Measurements from ENCODE around the gene MVB12A. TPM values are rescaled to one million over a fixed set of nuclear protein-coding genes. Genes with fewer than 3 reads are reported as not detected.
A peak's percentile ranks its signal among the peaks of the same experiment; 100 is the strongest.

MVB12A gene
- total and polyA plus RNA-seq, 9 of the 15 experiments (the other 6 are each of a cell fraction or from before 2014, with no cell fraction given) = 1.2 to 46.2 (median 22.4) TPM

DNA sequence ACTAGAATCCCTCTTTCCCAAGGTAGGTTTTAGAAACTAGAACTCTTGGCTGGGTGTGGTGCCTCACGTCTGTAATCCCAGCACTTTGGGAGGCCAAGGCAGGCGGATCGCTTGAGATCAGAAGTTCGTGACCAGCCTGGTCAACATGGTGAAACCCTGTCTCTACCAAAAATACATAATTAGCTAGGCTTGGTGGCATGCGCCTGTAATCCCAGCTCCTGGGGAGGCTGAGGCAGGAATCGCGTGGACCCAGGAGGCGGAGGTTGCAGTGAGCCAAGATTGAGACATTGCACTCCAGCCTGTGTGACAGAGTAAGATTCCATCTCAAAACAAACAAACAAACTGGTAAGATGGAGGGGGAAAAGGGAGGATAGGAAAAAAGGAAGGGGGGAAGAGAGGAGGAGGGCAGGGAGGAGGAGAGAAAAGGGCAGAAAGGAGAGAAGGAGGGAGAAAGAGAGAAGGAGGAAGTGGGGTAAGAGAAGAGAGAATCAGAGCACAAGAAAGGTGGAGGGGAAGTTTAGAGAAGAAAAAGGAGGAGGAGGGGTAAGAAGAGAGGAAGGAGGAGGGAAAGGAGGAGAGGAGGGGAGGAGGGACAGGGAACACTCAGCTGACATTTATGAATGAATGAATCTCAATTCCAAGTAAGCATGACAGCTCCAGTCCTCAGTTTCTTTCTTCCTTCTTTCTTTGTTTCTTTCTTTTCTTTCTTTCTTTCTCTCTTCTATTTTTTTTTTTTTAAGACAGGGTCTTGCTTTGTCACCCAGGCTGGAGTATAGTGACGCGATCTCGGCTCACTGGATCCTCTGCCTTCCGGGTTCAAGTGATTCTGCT lies 47.8 kb downstream of the MVB12A start (continued):
- TF ChIP-seq NONO (IDR thresholded peaks at IDR 0.05; ENCODE audit: low read depth in 2 of 2, low read length in 1 of 2) = no peak
- TF ChIP-seq CTBP1 (IDR thresholded peaks at IDR 0.05; ENCODE audit: borderline replicate concordance) = 0 out of 2 replicates have a peak, but pooled peaks have one; percentile 11
- TF ChIP-seq ESRRB (CRISPR knock-in tag; IDR thresholded peaks at IDR 0.05; ENCODE audit: borderline replicate concordance) = no peak
- no peak for TF ChIP-seq MTA3 (IDR thresholded peaks at IDR 0.05; ENCODE audit: borderline replicate concordance)
- TF ChIP-seq DPF2 (IDR thresholded peaks at IDR 0.05) = peak; percentile 59; the same call in 1 of the 2 replicates
- no peak for TF ChIP-seq HMGN3 (IDR thresholded peaks at IDR 0.05; ENCODE audit: borderline replicate concordance, extremely low read depth, insufficient read length, low read depth, low read length)
- no peak for TF ChIP-seq MYNN (IDR thresholded peaks at IDR 0.05)
- no peak for TF ChIP-seq MYNN (CRISPR knock-in tag; IDR thresholded peaks at IDR 0.05)
- TF ChIP-seq GABPB1 (CRISPR knock-in tag; IDR thresholded peaks at IDR 0.05) = no peak
- TF ChIP-seq POLR3A (IDR thresholded peaks at IDR 0.05; ENCODE audit: borderline replicate concordance, extremely low read depth, insufficient read depth, insufficient read length) = no peak
- peak; percentile 90; the same call in 1 of the 2 replicates for TF ChIP-seq GATAD2A (IDR thresholded peaks at IDR 0.05)
- TF ChIP-seq, protein P1, sequence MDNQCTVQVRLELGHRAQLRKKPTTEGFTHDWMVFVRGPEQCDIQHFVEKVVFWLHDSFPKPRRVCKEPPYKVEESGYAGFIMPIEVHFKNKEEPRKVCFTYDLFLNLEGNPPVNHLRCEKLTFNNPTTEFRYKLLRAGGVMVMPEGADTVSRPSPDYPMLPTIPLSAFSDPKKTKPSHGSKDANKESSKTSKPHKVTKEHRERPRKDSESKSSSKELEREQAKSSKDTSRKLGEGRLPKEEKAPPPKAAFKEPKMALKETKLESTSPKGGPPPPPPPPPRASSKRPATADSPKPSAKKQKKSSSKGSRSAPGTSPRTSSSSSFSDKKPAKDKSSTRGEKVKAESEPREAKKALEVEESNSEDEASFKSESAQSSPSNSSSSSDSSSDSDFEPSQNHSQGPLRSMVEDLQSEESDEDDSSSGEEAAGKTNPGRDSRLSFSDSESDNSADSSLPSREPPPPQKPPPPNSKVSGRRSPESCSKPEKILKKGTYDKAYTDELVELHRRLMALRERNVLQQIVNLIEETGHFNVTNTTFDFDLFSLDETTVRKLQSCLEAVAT (IDR thresholded peaks at IDR 0.05) = peak in 1 of 2 experiments; percentile 55; a peak in 1 of 4 replicates
- TF ChIP-seq, protein P2, sequence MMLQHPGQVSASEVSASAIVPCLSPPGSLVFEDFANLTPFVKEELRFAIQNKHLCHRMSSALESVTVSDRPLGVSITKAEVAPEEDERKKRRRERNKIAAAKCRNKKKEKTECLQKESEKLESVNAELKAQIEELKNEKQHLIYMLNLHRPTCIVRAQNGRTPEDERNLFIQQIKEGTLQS (IDR thresholded peaks at IDR 0.05) = no peak
- TF ChIP-seq, protein P2 (CRISPR knock-in tag; conservative IDR thresholded peaks at IDR 0.05) = no peak
- TF ChIP-seq TBL1XR1 (IDR thresholded peaks at IDR 0.05; ENCODE audit: low read length in 2 of 2) = no peak
- TF ChIP-seq CBFA2T3 (IDR thresholded peaks at IDR 0.05) = no peak
- no peak for TF ChIP-seq CHD2 (IDR thresholded peaks at IDR 0.05; ENCODE audit: low read depth, low read length)
- peak; percentile 85; the same call in 1 of the 2 replicates for TF ChIP-seq OTX1 (CRISPR knock-in tag; IDR thresholded peaks at IDR 0.05)
- TF ChIP-seq CREBBP (IDR thresholded peaks at IDR 0.05; ENCODE audit: low read depth, low read length) = no peak
- no peak for TF ChIP-seq PHB (CRISPR knock-in tag; IDR thresholded peaks at IDR 0.05)
- peak; percentile 68; the same call in 1 of the 2 replicates for TF ChIP-seq SMARCE1 (IDR thresholded peaks at IDR 0.05)
- TF ChIP-seq, protein P3, sequence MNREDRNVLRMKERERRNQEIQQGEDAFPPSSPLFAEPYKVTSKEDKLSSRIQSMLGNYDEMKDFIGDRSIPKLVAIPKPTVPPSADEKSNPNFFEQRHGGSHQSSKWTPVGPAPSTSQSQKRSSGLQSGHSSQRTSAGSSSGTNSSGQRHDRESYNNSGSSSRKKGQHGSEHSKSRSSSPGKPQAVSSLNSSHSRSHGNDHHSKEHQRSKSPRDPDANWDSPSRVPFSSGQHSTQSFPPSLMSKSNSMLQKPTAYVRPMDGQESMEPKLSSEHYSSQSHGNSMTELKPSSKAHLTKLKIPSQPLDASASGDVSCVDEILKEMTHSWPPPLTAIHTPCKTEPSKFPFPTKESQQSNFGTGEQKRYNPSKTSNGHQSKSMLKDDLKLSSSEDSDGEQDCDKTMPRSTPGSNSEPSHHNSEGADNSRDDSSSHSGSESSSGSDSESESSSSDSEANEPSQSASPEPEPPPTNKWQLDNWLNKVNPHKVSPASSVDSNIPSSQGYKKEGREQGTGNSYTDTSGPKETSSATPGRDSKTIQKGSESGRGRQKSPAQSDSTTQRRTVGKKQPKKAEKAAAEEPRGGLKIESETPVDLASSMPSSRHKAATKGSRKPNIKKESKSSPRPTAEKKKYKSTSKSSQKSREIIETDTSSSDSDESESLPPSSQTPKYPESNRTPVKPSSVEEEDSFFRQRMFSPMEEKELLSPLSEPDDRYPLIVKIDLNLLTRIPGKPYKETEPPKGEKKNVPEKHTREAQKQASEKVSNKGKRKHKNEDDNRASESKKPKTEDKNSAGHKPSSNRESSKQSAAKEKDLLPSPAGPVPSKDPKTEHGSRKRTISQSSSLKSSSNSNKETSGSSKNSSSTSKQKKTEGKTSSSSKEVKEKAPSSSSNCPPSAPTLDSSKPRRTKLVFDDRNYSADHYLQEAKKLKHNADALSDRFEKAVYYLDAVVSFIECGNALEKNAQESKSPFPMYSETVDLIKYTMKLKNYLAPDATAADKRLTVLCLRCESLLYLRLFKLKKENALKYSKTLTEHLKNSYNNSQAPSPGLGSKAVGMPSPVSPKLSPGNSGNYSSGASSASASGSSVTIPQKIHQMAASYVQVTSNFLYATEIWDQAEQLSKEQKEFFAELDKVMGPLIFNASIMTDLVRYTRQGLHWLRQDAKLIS (CRISPR knock-in tag; IDR thresholded peaks at IDR 0.05) = no peak
- peak; percentile 83 for TF ChIP-seq PCBP2 (IDR thresholded peaks at IDR 0.05; ENCODE audit: low read depth, low read length, poor library complexity, severe bottlenecking)
- TF ChIP-seq SRF (CRISPR knock-in tag; IDR thresholded peaks at IDR 0.05) = no peak
